D341Med (cell line): ENCODE results near the gene ARHGAP18.

ENCODE experiments used
- DNase-seq: peaks from one replicate; pipeline ENCODE4 v3.0.0; 2012; ENCODE audit warnings: low spot score

Gene ARHGAP18

GRCh38 chr6:129615020-129615419, 95.0 kb downstream of the ARHGAP18 start:
- DNase-seq: no peak

DNA sequence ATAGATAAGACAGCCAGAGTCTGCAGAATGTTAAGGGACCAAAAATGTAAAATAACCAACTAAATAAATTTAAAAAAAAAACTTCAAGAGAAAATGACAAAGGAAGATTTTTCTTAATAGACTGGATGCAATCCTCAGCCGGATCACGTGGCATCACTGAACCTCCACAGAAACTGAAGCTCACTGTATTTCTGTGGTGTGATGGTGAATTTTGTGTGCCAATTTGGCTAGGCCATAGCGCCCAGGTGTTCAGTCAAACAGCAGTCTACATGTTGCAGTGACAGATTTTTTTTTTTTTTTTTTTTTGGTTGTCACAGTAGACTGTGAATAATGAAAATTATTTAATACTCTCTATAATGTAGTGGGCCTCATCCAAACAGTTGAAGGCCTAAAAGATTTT, 95.5 kb downstream of the ARHGAP18 start:
- DNase-seq: no peak

DNA sequence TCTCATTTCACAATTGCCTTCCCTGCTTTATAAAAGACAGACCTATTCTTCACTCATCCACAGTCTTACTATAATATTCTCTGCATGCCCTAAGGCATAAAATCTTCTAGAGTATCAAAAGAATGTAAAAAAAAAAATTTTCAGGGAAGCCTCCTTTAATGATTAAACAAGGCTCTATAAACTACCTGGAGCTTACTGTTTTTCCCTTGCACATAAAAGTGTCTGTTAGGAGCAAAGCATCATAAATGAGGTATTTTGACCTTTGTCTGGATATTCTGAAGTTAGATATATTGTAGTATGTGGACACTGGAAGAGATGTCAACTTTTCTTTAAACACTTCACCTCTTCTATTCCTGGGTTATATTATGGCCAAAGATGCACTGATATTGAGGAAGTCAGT, 97.5 kb downstream of the ARHGAP18 start:
- no peak for DNase-seq

DNA sequence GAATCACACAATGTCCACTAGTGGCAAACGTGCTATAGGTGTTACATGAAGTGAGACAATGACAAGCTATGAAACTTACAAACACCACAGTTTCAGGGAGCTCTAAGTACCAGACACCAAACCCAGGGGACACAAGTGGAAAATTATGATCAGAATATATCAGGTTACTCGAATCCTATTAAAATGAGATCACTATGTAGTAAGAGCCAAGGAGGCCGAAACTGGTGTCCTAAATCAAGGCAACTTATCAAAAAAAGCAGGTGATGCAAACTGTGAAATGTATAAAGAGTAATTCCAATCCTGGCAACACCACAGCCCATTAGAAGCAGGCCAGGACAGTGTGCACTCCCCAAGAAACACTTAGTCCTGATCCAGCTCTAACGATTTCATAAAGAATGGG, 100.3 kb downstream of the ARHGAP18 start:
- no peak for DNase-seq

DNA sequence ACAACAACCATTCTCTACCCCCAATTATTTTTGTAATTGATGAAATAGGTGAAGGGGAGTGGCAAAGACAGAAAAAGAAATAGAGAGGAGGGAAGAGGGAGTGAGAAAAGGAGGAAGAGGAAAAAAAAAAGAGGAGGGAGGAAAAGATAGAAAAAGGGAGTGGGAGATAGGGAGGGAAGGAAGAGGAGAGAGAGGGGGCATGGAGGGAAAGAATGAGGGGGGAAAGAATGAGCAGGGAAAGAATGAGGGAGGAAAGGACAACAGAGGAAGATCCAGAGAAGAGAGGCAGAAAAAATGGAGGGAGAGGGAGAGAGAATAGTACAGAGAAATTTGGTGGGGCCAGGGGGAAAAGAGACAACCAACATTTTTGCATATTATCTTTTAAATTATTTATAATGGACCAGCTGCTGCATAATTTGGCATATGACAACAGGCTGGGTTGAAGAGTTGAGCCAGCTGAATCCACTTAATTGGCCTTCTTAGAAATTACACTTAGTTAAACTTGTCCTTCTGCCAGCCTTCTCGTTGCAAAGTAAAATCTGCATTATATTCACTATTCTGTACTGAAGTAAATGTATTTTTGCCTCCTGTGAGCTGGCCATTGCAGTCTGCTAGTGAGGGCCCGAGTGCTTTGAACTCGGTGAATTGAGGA, 101.0 kb downstream of the ARHGAP18 start:
- DNase-seq: peak; percentile 43

GRCh38 chr6:129607581-129608186, 102.3 kb downstream of the ARHGAP18 start:
- DNase-seq: no peak

GRCh38 chr6:129606664-129607063, 103.3 kb downstream of the ARHGAP18 start:
- DNase-seq: no peak

- DNase-seq: no peak
These were observed 104.0 kb downstream of the ARHGAP18 start for GRCh38 chr6:129605967-129606366.

DNA sequence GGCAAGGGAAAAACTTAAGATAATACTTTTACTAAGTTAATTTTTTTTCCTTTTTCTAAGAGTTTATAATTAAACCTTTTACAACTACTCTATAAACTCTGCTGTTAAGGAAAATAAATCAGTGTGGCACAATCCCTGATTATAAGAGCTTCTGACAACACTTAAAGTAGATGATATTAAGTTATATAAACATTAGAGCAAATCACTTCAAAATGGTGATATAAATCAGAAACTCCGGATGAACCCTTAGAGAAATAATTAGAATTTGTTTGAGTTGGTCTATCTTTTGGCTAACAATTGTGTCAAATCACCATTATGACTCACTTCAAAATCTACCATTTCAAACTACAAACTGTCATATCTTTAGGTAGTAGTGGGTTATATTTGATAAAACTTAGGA, 104.9 kb downstream of the ARHGAP18 start:
- no peak for DNase-seq

DNA sequence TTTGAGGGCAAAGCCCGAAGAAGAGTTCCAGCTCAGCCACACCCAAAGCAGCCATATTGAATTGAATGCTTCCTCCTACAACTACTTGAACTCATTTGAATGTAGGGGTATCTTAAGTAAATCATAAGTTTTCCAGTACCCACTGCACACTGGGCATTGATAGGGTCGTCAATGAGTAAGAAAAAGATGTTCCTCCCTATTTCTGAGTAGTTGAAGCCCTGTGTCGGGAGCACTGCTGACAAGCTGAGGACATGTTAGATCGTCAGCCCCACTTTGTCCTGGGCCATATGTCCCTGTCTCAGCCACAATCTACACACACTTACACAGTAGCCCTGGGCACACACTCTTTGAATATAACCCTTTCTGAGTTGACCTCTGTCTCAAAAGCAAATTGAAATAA, 105.7 kb downstream of the ARHGAP18 start:
- no peak for DNase-seq

GRCh38 chr6:129603741-129604140, 106.2 kb downstream of the ARHGAP18 start:
- DNase-seq: no peak

- no peak for DNase-seq
These were observed 108.7 kb downstream of the ARHGAP18 start for GRCh38 chr6:129601323-129601722.

- DNase-seq: no peak
These were observed 110.5 kb downstream of the ARHGAP18 start for GRCh38 chr6:129599467-129599866.

GRCh38 chr6:129598244-129599187, 111.5 kb downstream of the ARHGAP18 start:
- DNase-seq: peak; percentile 60

GRCh38 chr6:129597023-129597713, 112.8 kb downstream of the ARHGAP18 start:
- DNase-seq: no peak

DNA sequence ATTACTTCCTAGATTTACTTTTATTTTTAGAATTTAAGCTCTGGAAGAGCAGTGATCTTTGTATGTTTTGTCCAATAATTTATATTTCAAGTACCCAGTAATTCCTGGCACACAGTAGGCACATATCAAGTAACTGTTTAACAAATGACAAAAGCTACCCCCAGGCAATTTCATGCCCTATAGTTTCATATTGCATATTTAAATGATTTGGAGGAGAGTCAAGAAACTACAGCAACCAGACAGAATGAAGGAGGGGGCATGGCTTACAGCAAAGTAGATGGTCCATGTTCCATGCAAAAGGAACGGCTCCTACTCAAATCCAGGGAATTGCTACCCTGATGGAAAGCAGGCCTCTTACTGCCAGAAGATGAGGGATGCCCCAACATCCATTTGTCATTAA, 113.5 kb downstream of the ARHGAP18 start:
- DNase-seq: no peak

- no peak for DNase-seq
These were observed 116.8 kb downstream of the ARHGAP18 start for GRCh38 chr6:129593233-129593564.

GRCh38 chr6:129592516-129593232, 117.3 kb downstream of the ARHGAP18 start:
- DNase-seq: no peak

- no peak for DNase-seq
These were observed 119.5 kb downstream of the ARHGAP18 start for GRCh38 chr6:129590408-129591022.

DNA sequence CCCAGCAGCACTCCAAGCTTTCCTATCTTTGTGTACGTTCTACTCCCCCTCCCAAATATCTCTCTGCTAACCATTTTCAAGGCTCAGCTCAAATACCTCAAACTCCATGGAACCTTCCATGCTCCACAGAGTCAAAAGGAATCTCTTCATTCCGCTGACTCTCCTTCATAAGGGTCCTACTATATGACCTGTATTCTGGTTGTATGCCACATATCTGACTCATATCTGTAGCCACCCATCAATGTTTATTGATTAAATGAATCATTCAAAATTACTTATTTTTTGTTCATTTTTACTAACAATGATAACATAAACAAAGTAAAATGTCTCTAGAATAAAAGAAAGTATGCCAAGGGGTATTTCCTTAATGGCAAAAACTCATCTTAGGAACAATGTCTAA, 123.2 kb downstream of the ARHGAP18 start:
- DNase-seq: no peak

DNA sequence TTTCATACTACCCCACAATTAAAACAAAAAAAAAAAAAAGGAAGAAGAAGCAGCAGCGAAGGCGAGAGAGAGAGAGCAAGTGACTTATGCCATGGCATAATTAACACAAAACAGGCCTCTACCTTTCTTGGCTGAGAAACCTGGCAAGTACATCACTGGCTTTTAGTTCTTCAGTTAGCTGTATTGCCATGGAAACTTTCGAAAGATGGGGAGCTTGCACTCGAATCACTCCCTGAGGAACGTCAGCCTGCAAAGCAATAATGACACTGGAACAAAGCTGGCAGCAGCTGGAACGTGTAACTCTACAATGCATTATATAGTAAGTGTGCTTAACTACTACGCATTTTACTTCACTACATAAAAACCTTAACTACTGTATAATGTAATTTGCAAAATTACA, 126.1 kb downstream of the ARHGAP18 start:
- DNase-seq: no peak
